Retina (tissue), 1 donor: Measurements from ENCODE around the gene PAX2.

Source experiments
- DNase-seq: peaks from one replicate; pipeline ENCODE4 v3.0.0-alpha.2; 2016

PAX2 gene

GRCh38 chr10:100724531-100725027 is 20.8 kb upstream of the PAX2 start:
- no peak for DNase-seq

GRCh38 chr10:100725071-100725471 is 20.3 kb upstream of the PAX2 start:
- DNase-seq = no peak

- DNase-seq = no peak
Observed at GRCh38 chr10:100725869-100726426, 19.4 kb upstream of the PAX2 start.

DNA sequence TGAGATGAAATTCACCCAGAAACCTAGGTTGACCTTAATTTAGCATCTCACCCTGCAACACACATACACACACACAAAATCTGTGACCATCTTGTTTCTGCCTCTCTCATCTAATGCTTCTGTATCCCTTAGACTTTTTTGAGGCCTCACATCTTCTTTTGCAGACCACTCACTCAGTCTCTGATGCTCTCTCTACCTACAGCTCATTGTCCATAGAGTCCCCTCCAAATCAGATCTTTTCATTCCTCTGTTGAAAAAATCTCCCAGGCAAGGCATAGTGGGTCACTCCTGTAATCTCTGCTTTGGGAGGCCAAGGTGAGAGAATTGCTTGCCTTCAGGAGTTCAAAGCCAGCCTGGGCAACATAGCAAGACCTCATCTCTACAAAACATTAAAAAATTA is 17.6 kb upstream of the PAX2 start:
- DNase-seq = no peak

- peak; percentile 75 for DNase-seq
Observed at GRCh38 chr10:100728928-100729861, 16.2 kb upstream of the PAX2 start.

- DNase-seq = peak; percentile 76
Observed at GRCh38 chr10:100729862-100730724, 15.3 kb upstream of the PAX2 start.

GRCh38 chr10:100730725-100731406 is 14.5 kb upstream of the PAX2 start:
- peak; percentile 75 for DNase-seq

DNA sequence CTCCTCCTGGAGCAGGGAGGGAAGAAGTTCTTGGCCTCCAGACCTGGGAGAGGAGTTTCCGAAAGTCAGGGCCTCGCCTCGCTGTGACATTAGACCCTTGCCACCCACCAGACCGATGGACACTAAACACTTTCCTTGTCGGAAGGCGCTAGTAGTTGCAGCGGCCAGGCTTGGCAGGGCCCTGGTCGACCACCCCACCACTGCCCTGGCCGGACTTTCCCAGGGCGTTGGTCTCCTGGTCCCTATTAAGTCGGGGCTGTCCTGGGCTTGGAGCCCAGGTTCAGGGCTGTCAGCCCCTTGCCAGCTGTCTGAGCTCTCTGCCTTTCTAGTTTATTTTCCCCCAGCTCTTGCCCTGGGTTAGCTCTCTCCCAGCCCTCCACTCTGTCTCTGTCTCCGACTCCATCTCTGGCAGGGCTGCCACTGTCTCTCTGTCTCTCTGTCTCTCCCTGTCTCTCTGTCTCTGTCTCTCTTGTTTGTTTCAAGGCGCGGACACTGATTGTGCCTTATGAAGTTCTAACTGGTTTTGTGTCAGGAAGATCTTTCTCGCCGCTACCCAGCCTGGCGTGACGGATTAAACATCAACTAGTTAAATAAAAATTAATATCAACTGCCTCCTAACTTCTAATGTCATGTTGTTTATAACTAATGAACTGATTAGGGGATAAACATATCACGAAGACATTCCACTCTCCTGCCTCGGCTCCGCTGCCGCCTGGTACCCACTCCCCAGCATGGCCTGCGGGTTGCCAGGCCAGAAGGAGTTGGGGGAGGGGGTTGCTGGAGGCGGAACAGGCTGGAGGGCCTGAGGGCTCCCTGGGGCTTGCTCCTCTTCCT is 13.8 kb upstream of the PAX2 start:
- DNase-seq = peak; percentile 59

DNA sequence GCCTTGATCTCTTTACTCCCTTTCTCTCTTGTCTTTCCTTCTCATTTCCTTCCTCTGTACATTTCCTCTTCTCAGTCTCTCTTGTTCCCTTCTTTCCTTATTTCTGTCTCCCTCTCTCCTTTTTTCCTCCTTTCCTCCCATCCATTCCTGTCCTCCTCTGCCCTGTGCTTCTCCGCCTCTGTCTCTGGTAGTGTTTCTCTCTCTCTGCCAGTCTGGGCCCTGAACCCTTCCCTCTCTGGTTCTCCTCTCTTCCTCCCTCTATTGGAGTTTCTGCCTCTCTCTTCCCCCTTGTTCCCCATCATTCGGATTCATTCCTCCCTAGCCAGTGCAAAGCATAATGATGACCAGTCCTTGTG is 13.2 kb upstream of the PAX2 start:
- DNase-seq = no peak

GRCh38 chr10:100733329-100733728 is 12.1 kb upstream of the PAX2 start:
- DNase-seq = no peak

DNA sequence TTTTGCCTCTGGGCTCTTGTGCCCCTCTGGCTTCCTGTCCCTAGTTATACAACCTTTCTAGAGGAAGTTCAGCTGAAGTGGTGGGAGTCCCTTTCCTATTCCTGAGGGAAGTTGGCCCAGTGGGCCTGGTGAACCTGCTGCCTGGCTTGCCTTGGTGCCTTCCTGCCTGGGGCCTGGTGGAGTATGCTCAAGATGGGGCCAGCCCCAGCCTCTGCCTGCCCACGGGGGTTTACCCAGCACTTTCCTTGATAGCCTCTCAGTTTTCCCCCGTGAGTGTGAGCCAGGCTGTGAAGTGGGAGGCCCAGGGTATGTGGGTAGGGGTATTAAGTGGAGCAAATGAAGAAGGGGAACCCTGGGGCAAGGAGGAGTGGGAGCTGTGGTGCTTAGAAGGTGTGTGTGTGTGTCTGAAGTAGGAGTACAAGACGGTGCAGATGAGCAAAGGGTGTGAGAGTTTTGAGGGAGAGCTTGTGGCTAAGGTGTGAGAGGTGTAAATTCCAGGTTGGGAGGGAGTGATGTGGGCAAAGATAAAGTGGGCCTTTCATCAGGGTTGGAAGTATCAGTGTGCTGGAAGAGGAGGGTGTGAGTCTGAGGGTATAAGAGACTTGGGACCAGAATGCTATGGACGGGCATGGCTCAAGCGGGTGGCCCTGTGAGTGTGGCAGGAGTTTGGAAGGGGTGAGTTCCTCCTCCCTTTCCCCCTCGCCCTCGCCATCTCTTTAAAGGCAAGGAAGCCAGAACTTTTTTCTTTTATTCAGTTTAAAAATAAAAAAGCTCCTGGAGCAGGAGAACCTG is 10.9 kb upstream of the PAX2 start:
- no peak for DNase-seq

- no peak for DNase-seq
Observed at GRCh38 chr10:100735087-100735336, 10.4 kb upstream of the PAX2 start.

DNA sequence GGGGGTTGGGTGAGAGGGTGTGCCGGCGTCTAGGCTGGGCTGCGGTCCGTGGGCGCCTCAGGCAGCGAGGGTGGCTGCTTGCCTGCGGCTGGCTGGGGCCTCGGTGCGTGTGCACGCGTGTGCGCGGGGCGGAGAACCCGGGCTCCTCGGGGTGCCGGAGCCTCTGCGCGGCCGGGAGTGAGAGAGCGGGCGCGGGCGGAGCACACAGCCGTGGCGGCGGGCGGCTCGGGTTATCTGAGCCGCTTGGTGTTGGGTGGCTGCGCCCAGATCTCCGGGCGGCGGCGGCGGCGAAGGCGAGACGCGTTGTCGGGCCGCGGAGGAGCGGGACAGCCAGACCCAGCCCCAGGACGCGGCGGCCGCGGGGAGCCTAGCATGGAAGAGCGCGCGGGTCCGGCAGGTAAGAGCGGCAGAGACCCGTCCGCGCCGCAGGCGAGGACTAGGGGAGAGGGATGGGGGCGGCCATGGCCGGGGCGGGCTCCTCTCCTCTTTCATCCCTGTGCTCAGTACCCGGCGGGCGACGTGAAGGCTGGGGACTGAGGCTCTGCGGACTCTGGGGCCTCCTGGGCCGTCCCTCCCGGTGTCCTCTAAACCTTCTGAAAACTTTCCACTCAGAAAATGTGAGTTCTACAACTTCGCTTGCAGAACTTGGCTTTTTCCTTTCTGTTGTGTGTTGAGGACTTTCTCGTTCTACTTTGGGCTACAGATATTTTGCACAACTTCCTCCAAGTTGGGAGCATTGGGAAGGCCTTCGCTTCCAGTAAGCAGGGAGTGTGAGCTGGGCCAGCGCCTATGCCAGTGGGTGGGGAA is 9.8 kb upstream of the PAX2 start:
- peak; percentile 60 for DNase-seq

DNA sequence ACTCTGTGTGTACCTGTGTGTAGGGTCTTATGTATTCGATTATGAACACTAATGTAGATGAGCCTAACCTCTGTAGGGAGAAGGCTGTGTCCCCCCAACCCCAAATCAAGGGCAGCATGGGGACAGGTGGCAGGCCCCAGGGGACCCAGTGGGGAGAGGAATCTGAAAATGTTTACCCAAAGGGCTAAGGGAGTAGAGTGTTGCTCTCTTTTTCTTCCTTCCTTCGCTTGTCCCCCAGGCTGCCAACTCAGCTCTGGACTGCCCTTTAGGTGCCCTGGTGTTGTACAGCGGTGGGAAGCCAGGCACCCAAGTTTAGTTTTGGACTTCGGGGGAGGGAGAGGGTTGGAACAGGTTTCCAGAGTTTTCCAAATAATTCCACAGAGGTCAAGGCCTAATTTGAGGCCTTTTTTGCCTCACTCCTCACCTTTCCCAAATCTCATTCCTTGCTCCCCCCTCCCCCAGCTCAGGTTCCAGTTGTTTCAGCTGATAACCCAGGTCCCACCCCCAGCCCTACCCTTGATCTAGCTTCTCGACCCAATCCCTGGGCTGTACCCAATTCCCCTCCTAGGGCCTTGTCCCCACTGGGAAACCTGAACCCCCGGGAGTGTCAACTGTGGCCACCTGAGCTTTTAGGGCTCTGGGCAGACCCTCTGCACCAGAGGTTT is 9.1 kb upstream of the PAX2 start:
- no peak for DNase-seq

GRCh38 chr10:100736809-100737354 is 8.5 kb upstream of the PAX2 start:
- no peak for DNase-seq

GRCh38 chr10:100737355-100738054 is 7.9 kb upstream of the PAX2 start:
- DNase-seq = peak; percentile 74

DNA sequence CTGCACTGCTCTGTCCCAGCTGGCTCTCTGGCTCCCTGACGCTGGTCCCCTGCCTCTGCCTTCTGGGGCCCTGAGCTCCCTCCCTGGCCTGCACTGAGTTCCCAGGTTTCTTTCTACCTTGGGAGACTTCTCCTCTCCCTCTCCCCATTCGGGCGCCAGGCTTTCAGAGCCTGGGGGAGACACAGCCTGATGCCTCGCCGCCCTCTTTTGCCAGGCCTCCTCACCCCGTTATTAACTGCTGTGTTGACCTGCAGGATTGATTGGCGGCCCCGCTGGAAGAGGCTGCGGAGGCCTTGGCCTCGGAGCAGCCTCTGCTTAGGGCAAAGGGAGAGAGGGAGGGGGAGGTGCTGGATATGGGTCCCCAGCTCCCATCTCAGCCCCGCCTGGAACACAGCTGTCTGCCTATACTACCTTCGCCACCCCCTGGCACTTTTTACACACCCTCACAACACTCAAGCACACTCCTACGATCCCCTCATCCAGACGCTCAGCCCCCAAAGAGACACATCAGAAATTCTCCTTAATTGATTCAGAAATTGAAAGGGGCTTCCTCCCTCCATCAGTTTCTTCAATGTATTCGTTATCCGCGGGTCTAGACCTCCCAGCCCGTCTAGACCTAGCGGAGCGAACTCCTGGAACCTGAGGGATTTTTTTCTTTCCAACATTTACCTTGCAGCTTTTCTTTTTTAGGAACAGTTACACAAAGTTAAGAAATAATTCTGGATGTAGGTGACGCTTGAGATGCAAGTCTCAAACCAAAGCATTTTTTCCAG is 7.1 kb upstream of the PAX2 start:
- peak; percentile 68 for DNase-seq
